ENCODE results near the gene PPP1R13B.

DNA sequence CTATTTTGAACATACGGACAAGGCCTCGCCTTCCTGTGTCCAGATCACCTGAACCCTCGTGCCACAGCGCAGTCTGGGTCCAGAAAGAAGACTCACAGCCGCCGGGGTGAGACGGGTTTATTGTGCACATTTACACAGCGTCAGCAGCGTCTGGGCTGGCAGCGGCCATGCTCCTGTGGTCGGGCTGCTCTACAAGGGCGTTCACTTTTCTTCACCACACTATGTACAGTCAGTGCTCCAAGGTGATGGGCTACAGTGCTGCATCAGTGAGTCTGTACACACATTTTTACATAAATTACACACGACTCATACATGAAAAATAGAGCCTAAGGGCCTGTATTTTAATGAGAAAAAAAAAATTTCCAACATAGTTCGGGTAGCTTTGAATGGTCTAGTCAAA is 113.7 kb downstream of the PPP1R13B start:
- TF ChIP-seq JUND (IDR thresholded peaks at IDR 0.05) = no peak
- TF ChIP-seq, protein P1, sequence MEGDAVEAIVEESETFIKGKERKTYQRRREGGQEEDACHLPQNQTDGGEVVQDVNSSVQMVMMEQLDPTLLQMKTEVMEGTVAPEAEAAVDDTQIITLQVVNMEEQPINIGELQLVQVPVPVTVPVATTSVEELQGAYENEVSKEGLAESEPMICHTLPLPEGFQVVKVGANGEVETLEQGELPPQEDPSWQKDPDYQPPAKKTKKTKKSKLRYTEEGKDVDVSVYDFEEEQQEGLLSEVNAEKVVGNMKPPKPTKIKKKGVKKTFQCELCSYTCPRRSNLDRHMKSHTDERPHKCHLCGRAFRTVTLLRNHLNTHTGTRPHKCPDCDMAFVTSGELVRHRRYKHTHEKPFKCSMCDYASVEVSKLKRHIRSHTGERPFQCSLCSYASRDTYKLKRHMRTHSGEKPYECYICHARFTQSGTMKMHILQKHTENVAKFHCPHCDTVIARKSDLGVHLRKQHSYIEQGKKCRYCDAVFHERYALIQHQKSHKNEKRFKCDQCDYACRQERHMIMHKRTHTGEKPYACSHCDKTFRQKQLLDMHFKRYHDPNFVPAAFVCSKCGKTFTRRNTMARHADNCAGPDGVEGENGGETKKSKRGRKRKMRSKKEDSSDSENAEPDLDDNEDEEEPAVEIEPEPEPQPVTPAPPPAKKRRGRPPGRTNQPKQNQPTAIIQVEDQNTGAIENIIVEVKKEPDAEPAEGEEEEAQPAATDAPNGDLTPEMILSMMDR (IDR thresholded peaks at IDR 0.05 in 2 of 3, conservative IDR thresholded peaks at IDR 0.05 in 1 of 3; ENCODE audit: borderline replicate concordance in 1 of 3, insufficient read depth in 1 of 3, low read depth in 2 of 3, low read length in 2 of 3) = no peak
- TF ChIP-seq EZH2phosphoT487 (IDR thresholded peaks at IDR 0.05; ENCODE audit: borderline replicate concordance) = no peak
- no peak for TF ChIP-seq POLR2AphosphoS5 (IDR thresholded peaks at IDR 0.05; ENCODE audit: low read depth, low read length)
- TF ChIP-seq POLR2A (IDR thresholded peaks at IDR 0.05; ENCODE audit: borderline replicate concordance, extremely low read depth, insufficient read depth, insufficient read length) = no peak
